Vagina (tissue), 2 donors: Measurements from ENCODE around the gene MPPED1. TPM values are rescaled to one million over a fixed set of nuclear protein-coding genes. Genes with fewer than 3 reads are reported as not detected.

ENCODE experiments used
- DNase-seq, 2 donors: peaks; one replicate each; pipeline ENCODE4 v3.0.0-alpha.2; 2017; ENCODE audit errors: extremely low spot score in 2 of 2
- H3K27ac ChIP-seq: fragments of 200-600 bp; sonication (generic); one replicate; pipeline ENCODE4 v1.5.1; 2019
- H3K27me3 ChIP-seq: fragments of 200-600 bp; sonication (generic); one replicate; pipeline ENCODE4 v1.5.1; 2019
- H3K36me3 ChIP-seq, 2 donors: fragments of 200-600 bp; sonication (generic); one replicate each; pipeline ENCODE4 v1.5.1; 2017 to 2019
- H3K4me1 ChIP-seq: fragments of 200-600 bp; sonication (generic); one replicate; pipeline ENCODE4 v1.5.1; 2019
- H3K4me3 ChIP-seq, 2 donors: fragments of 200-600 bp; sonication (generic); 1 replicate in 1 of 2; 2 replicates in 1 of 2; pipeline ENCODE4 v1.5.1; 2016 to 2019
- H3K9me3 ChIP-seq: fragments of 200-600 bp; sonication (generic); one replicate; pipeline ENCODE4 v1.5.1; 2019
- CTCF ChIP-seq, 3 experiments: fragments of 450-650 bp in 2 of 3; fragments of 200-600 bp in 1 of 3; sonication (generic) in 1 of 3; IDR thresholded peaks; one replicate each; pipeline ENCODE4 v1.5.1; 2017 to 2019; ENCODE audit warnings: antibody characterized with exemption in 3 of 3, mild to moderate bottlenecking in 2 of 3, moderate library complexity in 2 of 3
- POLR2A ChIP-seq, 2 donors: fragments of 450-650 bp; IDR thresholded peaks; one replicate each; pipeline ENCODE4 v1.6.1; 2017; ENCODE audit warnings: antibody characterized with exemption in 2 of 2, mild to moderate bottlenecking in 2 of 2, moderate library complexity in 2 of 2
- POLR2AphosphoS5 ChIP-seq, 2 donors: sonication (generic); formaldehyde crosslinking; IDR thresholded peaks; one replicate each; pipeline ENCODE4 v1.9.0; 2017; ENCODE audit warnings: antibody characterized with exemption in 2 of 2, mild to moderate bottlenecking in 2 of 2, low read depth in 1 of 2; ENCODE audit not compliant: insufficient read depth in 1 of 2
- intact Hi-C: fragments of 100-400 bp; cut with DNase I; formaldehyde crosslinking; loops from one replicate; pipeline ENCODE4 v1.15.1; 2023
- total RNA-seq: library from RNA; depleted of rRNA; stranded (reverse); fragments of >200 nt; gene quantifications from one replicate; pipeline ENCODE4 v1.2.3, GENCODE V29; 2016

MPPED1 gene
- total RNA-seq, 1 donor from 2014 or later = 0.49 TPM

GRCh38 chr22:43423046-43423445 lies 11.2 kb downstream of the MPPED1 start:
- intact Hi-C loops = no loop called here
- TF ChIP-seq CTCF (IDR thresholded peaks at IDR 0.05) = no peak
- no peak for TF ChIP-seq POLR2AphosphoS5 (IDR thresholded peaks at IDR 0.05; ENCODE audit: insufficient read depth in 1 of 2, low read depth in 1 of 2)
- no peak for TF ChIP-seq POLR2A (IDR thresholded peaks at IDR 0.05)
- no peaks in the 10 kb centered on the region for H3K27me3 ChIP-seq

GRCh38 chr22:43424201-43424600 lies 12.4 kb downstream of the MPPED1 start:
- Histone ChIP-seq H3K27ac (no peak overlapping the region), H3K4me3 (no peak overlapping the region), H3K4me1 (no peaks in the 10 kb centered on the region), H3K27me3 (no peaks in the 10 kb centered on the region), H3K36me3 (no peaks in the 10 kb centered on the region), H3K9me3 (no peaks in the 10 kb centered on the region)
- no peak for DNase-seq
- intact Hi-C loops = no loop called here
- TF ChIP-seq CTCF (IDR thresholded peaks at IDR 0.05) (no peak), POLR2A (IDR thresholded peaks at IDR 0.05) (no peak), POLR2AphosphoS5 (IDR thresholded peaks at IDR 0.05; ENCODE audit: insufficient read depth in 1 of 2, low read depth in 1 of 2) (no peak)

More at GRCh38 chr22:43423046-43423445, 11.2 kb downstream of the MPPED1 start:
- no peaks in the 10 kb centered on the region for H3K9me3 ChIP-seq
- H3K27ac ChIP-seq = no peak overlapping the region
- no peaks in the 10 kb centered on the region for H3K36me3 ChIP-seq
- H3K4me1 ChIP-seq = no peaks in the 10 kb centered on the region
- no peak overlapping the region for H3K4me3 ChIP-seq
- no peak for DNase-seq

GRCh38 chr22:43424666-43425630 lies 13.1 kb downstream of the MPPED1 start:
- Histone ChIP-seq H3K27me3 (no peaks in the 10 kb centered on the region), H3K27ac (no peak overlapping the region), H3K9me3 (no peaks in the 10 kb centered on the region), H3K36me3 (no peaks in the 10 kb centered on the region), H3K4me3 (no peak overlapping the region), H3K4me1 (no peaks in the 10 kb centered on the region)
- no peak for DNase-seq
- intact Hi-C loops = no loop called here
- TF ChIP-seq POLR2AphosphoS5 (IDR thresholded peaks at IDR 0.05; ENCODE audit: insufficient read depth in 1 of 2, low read depth in 1 of 2) = no peak
- no peak for TF ChIP-seq POLR2A (IDR thresholded peaks at IDR 0.05)
- TF ChIP-seq CTCF (IDR thresholded peaks at IDR 0.05) = no peak

GRCh38 chr22:43425976-43426785 lies 14.4 kb downstream of the MPPED1 start:
- no peak for DNase-seq
- no peak overlapping the region for H3K4me3 ChIP-seq
- H3K36me3 ChIP-seq = no peaks in the 10 kb centered on the region
- TF ChIP-seq CTCF (IDR thresholded peaks at IDR 0.05) = no peak
- no peak for TF ChIP-seq POLR2AphosphoS5 (IDR thresholded peaks at IDR 0.05; ENCODE audit: insufficient read depth in 1 of 2, low read depth in 1 of 2)
- no peak for TF ChIP-seq POLR2A (IDR thresholded peaks at IDR 0.05)
- no peak overlapping the region for H3K27ac ChIP-seq
- no peaks in the 10 kb centered on the region for H3K9me3 ChIP-seq
- intact Hi-C loops = no loop called here
- H3K4me1 ChIP-seq = no peaks in the 10 kb centered on the region
- H3K27me3 ChIP-seq = no peaks in the 10 kb centered on the region
